ENCODE results near the gene FETUB.
"Not testable (repeated sequence)": the region's sequence is repeated elsewhere in the genome, so short reads cannot be mapped to it uniquely, and the experiment has no call there.

DNA sequence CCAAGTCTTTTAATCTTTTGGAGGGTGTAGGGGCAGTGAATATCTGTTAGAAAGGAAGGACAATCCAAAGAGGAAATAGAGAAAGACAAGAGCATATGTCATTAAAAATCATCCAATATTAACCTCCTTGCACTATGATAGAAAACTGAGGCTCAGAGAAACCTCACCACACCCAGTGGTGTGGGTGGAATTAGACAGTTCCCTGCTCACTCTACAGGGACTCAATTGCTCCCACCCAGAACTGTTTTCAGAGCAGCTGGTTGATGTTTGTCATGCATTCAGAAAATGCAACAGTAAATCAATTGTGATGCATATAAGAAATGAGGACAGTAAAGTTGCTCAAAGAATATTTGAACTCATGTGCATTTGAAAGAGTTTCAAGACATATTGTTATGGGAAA, 62.3 kb downstream of the FETUB start:
- TF ChIP-seq, protein P1, sequence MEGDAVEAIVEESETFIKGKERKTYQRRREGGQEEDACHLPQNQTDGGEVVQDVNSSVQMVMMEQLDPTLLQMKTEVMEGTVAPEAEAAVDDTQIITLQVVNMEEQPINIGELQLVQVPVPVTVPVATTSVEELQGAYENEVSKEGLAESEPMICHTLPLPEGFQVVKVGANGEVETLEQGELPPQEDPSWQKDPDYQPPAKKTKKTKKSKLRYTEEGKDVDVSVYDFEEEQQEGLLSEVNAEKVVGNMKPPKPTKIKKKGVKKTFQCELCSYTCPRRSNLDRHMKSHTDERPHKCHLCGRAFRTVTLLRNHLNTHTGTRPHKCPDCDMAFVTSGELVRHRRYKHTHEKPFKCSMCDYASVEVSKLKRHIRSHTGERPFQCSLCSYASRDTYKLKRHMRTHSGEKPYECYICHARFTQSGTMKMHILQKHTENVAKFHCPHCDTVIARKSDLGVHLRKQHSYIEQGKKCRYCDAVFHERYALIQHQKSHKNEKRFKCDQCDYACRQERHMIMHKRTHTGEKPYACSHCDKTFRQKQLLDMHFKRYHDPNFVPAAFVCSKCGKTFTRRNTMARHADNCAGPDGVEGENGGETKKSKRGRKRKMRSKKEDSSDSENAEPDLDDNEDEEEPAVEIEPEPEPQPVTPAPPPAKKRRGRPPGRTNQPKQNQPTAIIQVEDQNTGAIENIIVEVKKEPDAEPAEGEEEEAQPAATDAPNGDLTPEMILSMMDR (IDR thresholded peaks at IDR 0.05; ENCODE audit: borderline replicate concordance, extremely low read depth, low read length, poor library complexity, severe bottlenecking), result not testable (repeated sequence)
- not testable (repeated sequence) for TF ChIP-seq EZH2 (IDR thresholded peaks at IDR 0.05; ENCODE audit: borderline replicate concordance, low read depth, low read length, severe bottlenecking)

Measured in DND-41 (cell line).